Endometrial microvascular endothelial cells (primary cell): Measurements from ENCODE around the gene DCAF7. TPM values are rescaled to one million over a fixed set of nuclear protein-coding genes. Genes with fewer than 3 reads are reported as not detected.

ENCODE experiments used
- in situ Hi-C: cut with HindIII; loops from 2 replicates; pipeline ENCODE4 v1.10.0; 2017; ENCODE audit warnings: low sequenced_read_pairs, low pct_unique_long_range_greater_than_20kb; ENCODE audit errors: inconsistent ontology term
- total RNA-seq: library from RNA; depleted of rRNA; stranded (reverse); fragments of >200 nt; gene quantifications from one replicate; pipeline ENCODE4 v1.2.3, GENCODE V29; 2015; ENCODE audit errors: inconsistent ontology term

Gene DCAF7
- total RNA-seq, 1 donor from 2014 or later: 49.5 TPM

DNA sequence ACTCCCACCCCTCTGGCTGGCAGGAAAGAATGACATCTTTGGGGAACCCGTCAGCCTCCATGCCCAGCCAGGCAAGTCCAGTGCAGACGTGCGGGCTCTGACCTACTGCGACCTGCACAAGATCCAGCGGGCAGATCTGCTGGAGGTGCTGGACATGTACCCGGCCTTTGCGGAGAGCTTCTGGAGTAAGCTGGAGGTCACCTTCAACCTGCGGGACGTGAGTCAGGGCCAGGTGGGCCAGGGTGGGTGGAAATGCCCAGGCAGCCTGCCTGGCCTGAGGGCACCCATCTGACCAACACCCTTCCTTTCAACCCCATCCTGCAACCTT, 8.1 kb upstream of the DCAF7 start:
- in situ Hi-C loops: no loop called here

DNA sequence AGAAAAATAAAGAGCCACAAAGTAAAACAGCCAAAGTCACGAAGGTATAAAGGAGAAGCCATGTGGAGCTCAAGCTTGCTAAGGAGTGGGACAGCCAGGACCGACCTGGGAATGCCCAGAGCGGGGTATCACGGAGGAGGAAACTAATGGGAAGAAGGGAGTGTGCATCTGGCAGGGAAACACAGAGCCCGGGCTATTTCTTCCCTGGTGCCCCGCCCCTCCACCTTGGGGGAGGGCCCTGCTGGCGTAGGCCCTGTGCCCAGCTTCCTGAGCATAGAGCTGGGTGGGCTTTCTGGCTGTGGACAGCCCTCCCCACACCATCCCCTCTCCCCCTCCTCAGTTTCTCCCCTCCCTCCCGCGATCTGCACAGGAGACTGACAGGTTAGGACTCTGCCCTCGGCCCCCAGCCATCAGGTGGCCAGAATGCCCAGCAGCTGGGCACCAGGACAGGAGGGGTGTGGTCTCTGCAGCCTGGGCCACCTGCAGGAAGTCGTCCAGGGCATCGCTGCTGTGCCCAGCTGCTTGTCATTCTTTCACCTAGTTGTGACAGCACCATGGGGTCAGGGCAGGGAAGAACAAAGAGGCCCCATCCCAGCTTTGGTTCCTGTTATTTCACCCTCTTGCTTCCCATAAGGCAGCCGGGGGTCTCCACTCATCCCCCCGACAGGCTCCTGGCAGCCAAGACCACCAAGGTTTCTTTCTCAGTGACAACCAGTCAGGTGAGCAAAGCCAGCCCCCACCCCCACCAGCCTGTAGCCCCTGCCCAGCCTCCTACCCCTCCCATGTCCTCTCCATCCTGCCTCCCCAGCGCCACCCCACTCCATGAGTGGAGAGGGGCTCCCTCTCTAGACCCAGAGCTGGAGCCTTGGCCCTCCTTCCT, 7.1 kb upstream of the DCAF7 start:
- in situ Hi-C loops: no loop called here

DNA sequence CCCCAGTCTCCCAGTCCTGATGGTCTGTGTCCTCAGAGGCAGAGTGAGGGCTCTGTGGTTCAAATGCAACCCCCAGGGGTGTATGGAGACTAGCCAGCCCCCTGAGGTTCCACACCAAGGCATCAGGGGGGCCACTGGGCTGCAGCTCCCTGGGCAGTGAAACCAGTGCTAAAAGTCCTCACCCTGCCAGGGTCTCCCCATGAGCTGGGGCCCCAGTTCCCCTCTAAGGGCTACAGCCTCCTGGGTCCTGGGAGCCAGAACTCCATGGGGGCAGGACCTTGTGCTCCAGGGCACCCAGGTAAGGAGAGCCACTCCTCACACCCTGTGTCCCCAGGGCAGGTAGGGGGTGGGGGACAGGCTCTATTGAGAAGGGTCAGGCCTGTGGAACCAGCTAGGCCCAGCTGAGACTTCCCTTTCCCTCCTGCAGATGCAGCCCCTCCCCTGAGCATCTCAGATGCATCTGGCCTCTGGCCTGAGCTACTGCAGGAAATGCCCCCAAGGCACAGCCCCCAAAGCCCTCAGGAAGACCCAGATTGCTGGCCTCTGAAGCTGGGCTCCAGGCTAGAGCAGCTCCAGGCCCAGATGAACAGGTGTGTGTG, 6.4 kb upstream of the DCAF7 start:
- in situ Hi-C loops: no loop called here

DNA sequence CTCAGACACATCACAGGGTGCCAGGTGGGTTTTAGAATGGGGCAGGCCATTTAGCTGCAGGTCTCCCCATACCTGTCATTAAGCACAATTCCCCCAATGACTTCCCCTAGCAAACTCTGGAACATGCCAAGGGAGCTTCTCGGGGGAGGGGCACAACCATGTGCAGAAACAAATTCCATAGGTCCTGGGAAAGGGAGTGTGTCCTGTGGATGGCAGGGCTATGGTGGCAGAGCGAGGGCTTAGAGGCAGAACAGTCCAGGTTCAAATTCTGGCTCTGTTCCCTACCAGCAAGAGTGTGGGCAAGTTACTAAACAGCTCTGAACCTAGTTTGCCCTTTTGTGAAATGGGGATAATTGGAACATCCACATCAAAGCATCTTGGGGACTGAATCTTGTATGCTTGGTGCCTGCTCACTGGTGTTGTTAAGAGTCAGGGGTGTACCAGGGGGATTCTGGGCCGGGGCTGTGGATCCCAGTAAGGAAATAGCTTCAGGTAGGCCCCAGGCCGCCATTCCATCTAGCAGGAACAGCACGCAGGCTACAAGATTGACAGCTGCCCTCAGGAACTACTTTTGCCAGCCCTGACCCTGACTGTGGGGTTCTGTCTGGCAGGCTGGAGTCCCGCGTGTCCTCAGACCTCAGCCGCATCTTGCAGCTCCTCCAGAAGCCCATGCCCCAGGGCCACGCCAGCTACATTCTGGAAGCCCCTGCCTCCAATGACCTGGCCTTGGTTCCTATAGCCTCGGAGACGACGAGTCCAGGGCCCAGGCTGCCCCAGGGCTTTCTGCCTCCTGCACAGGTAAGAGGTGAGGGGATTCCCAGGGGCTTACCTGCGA, 5.6 kb upstream of the DCAF7 start:
- in situ Hi-C loops: no loop called here

DNA sequence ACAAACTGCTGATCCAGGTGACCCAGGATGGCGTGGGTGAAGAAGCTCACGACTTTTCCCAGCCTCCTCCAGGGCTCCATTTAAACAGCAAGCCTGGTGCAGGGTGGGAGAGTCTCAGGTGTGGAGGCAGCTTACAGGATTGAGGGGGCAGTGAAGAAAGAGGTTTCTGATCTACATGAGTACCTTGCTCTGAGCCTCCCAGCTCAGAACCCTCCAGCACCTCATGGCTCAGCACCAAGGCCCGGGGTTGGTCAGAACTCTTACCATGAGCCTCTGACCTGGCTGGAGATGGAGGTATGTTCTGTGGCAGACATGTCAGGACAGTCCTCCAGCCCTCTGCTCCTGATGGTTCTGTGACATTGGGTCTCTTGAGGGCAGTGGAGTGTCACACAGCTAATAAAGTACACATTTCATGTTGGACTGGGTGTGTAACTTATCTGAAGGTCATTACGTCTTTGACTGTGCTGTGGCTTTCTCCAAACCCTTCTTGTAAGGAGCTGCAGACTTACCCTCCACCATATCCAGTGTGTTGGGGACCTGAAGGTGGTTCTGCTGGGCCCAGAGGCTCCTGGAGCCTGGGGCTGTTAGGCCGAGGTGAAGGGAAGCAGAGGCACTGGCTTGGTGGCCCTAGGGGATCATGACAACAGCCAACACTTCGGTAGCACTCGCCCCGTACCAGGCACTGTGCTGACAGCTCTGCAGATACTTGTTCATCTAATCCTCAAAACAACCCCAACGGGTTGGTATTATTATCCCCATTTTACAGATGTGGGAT, 3.8 kb upstream of the DCAF7 start:
- in situ Hi-C loops: no loop called here

DNA sequence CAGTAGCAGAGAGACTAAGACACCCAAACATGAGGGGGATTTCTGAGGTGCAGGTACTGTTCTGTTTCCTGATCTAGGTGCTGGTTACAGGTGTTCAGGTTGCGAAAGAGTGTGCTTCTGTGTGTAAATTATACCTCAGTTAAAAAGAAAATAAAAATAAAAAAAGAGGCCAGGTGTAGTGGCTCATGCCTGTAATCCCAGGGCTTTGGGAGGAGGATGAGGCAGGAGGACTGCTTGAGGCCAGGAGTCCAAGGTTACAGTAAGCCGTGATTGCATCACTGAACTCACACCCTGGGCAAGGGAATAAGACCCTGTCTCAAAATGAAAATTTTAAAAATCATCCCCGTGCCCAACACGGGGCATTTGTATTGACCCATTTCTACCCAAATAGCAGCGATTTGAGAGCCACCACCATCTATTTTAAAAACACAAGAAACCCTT, 3.2 kb upstream of the DCAF7 start:
- in situ Hi-C loops: no loop called here

DNA sequence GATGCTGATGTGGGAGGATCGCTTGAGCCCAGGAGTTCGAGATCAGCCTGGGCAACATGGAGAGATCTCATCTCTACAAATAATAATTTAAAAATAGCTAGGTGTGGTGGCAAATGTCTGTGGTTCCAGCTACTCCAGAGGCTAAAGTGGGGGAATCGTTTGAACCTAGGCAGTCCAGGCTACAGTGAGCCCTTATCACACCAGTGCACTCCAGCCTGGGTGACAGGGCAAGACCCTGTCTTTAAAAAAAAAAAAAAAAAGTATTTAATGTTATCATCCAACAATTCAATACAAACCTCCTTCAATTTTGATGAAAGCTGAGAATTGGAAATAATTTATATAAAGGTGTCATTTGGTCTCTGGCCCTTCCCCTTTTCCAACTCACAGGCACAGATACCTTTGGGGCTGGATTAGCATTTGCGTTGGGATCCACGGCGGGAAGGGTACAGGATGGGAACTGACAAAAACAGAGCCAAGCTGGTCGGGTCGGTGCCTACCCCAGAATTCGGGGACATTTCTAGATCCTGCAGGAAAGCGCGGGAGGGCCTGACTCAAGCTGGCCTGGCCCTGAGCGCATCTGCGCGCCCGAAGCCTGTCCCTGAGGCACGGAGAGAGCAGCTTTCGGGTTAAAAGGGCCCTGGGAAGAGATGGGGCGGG, 860 bp upstream of the DCAF7 start:
- in situ Hi-C loops: no loop called here

DNA sequence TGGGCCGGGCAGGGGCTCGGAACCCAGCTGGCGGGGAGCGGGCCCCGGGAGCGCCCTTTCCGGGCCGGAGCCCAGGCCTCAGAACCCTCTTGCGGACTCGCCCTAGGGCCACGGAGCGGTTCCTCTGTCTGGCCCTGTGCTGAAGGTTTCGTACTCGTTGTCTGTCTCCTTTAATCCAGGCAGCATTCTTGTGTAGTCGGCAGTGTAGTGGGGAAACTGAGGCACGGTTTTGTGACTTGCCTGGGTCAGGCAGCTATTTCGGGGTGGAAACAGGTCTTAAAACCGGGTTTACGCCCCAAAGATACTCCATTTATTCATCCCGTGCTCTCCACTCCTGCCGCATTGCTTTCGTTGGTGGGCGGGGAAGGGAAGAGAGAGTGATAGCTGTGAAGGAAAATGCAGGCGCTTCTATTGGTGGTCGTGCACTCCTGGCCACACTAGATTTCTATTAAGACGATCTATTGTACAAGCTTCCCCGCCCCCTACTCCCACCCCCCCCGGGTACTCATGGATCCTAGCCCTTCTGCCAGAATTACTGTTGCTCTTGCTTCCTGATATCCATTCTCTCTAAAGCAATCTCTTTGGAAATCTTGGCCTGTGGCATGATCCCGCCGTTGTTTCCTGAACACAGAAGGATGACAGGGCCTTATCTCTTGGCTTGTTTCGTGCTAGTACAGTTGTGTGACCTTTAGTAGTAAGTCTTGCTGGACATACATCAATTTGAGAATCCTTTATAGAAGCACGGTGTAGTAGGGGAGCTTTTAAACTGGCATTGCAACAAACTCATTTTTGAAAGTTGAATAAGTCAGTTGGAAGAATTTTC, 751 bp downstream of the DCAF7 start:
- in situ Hi-C loops: no loop called here

DNA sequence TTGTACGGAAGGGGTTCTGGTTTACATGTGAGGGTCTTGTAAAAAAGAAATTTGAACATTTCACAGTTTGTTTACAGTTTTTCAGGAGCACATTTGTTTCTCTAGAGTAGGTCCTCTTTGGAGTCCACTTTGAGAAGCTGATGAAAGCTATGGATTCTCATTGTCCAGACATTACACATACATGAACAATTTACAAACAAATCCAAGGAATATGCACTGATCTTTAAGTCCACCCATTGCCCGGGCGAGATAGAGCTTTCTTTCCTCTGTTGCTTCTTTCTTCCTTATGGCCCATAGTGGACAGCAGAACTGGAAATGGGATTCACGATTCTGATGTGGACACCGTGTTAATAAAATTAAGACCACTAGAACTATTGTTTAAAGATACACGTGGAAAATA, 1.9 kb downstream of the DCAF7 start:
- in situ Hi-C loops: no loop called here

DNA sequence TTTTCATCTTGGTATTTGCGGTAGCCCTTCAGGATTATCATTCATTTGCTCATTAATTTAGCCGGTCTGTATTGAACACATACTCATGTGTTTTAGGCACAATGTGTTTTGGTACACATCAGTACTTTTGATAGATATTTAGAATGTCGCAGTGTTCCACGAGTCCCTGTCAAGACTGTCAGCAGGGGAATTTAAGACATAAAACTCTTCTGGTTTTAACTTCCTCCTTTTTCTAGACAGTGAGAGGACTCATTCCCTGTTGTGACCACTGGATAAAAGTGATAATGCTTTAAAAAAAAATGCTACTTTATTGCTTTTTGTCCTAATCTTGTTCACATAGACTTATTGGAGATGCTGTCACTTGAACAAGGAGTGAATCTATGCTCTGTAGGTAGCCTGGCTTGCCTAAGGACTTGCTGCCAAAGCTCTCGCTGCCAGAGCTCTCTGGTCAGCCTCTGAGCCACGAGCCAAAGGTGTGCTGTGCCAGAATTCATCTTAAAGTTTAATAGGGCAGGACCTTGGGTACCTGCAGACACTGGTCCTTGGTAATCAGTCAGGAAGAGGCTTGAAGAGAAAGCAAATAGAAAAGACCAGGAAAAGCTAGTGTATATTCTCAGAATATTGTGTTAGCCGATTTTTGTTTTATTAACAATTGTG, 5.4 kb downstream of the DCAF7 start:
- in situ Hi-C loops: no loop called here

DNA sequence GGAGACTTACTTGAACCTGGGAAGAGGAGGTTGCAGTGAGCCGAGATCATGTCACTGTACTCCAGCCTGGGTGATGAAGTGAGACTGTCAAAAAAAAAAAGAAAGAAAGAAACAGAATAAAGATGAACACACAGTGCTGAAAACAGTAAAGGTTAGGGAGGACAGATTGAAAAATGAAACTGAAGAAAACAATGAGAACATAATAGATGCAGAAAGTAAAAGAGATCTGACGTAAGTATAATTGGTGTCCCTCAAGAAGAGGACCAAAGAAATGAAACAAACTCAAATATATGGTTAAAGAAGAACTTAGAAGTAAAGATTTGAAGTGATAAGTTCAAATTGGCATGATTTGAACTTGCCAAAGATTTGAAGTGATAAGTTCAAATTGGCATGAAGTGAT, 7.1 kb downstream of the DCAF7 start:
- in situ Hi-C loops: no loop called here

DNA sequence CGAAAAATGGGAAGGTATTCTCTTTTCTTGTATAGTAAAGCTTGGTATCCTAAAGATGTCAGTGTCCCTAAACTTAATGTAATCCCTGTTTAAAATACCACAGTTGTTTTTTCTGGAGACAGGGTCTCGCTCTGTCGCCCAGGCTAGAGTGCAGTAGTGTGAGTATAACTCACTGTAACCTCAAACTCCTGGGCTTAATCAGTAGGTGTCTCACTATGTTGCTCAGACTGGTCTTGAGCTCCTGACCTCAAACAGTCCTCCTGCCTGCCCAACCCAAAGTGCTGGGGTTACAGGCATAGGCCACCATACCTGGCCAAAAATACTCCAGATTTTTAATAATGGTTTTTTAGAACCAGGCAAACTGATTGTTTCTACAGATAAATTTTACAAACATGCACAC, 8.2 kb downstream of the DCAF7 start:
- in situ Hi-C loops: no loop called here

DNA sequence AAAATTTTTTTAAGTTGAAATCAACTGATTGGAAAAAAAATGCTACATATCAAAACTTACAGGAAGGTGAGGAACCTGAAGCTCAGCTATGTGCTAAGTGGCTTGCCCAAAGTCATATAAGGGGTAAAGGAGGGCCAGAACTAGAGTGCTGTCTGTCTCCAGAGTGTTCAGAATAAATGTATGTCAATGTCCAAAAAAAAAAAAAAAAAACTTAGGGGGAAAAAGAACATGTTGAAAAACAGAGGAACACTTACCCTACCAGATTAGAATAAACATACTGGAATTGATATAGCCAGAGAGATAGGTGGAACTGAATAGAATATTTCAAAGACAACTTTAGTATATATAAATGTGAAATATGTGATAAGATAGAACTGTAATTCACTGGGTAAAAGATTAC, 11.5 kb downstream of the DCAF7 start:
- in situ Hi-C loops: no loop called here

DNA sequence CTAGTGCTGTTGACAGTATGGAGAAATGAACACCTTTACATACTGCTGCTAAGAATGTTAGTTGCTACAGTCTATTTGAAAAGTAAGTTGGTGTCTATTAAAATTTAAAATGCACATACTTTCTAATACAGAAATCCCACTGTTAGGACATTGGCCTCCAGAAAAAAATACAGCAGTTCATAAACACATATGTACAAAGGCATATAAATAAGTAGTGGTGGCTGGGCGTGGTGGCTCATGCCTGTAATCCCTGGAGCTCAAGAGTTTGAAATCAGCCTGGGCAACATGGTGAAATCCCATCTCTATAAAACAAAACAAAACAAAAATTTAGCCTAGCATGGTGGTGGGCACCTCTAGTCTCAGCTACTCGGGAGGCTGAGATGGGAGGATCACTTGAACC, 13.1 kb downstream of the DCAF7 start:
- in situ Hi-C loops: no loop called here

DNA sequence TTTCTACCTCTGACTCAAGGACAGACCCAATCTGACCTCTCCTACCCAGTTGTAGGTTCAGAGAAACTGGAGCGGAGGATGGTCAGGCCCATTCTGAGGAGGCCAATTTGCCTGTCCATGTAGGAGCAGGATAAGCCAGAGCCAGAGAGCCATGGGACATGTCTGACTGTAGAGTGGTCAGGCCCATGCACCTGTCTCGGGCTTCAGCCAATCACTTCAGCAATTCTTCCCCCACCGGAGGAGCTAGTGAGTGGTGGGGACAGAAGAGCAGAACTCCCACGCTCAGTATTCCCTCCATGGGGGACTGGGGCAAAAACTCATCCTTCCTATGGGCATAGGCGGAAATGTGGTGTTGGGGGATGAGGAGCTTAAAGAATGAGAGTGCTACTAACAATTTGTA, 14.3 kb downstream of the DCAF7 start:
- in situ Hi-C loops: no loop called here

DNA sequence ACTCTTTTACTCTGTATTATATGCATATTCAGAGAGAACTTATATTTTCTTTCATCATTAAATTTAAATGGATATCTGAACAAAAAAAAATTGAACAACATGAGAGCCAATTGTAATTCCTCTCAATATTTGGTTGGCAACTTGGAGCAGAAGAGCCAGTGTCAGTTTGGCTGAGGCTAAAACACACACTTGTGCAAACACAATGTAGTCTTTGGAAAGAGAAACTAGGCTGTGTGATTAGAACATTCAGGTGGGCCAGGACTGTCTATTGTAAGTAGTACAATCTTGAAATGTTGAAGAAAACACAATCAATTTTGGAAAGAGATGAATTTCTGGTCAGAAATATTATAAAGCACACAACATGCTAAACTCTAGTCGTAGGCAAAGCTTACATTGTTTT, 17.0 kb downstream of the DCAF7 start:
- in situ Hi-C loops: no loop called here

DNA sequence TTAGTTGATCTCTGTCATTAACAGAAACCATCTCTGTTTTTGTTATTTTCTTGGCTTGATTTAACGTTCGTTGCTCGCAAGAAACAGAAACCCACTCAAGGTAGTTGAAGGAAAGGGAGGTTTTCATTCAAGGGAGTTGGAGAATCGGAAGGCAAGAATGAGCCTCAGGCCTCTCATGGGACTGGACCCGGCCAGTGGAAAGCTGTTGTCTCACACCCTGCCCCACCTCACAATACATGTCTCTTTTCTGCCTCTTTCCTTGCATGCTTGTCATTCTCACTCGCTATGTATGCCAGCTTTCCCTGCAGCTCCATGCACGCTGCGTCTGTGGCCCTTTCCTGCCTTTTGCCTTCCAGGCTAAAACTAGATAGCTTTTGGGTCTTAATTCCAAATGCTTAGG, 18.3 kb downstream of the DCAF7 start:
- in situ Hi-C loops: no loop called here
